Measurements from ENCODE around the gene APOA5.

DNA sequence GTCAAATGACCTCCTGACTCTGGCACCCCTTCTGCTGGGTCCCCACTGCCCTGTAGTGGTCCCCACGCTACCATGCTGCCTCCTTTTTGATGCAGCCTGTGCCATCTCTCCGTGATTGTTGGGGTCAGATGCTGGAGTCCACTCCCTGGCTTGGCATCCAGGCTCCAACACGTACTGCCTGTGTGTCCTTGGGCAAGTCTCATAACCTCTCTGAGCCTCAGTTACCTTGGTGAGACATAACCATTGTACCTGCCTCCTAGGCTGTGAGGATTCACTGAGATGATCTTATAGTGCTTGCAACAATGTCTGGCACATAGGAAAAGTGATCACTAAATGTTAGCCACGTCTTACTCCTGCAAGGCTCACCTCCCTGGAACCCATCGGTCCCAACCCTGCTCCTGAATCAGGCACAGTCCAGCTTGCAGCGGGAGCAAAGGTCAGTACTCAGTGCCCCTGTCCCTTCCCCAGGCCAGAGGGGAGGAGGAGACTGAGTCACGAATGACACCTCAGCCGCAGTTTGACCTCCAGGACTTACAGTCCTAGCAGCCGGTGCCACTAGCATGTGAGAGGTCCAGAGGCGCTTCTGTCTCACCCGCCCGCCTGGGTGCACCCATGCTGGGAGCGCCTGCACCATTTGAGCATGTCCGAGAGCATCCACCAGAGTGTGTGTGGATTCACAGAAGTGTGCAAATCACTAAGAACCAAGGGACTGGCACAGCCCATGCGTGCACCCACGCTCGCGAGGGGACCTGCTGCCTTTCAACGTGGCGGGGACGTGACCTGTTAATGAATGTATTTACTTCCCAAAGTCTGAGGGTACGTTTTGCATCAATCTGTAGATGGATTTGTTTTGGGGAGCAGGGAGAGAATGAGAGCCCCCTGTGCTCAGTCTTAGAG, 34.4 kb upstream of the APOA5 start:
- TF ChIP-seq SMC3 (IDR thresholded peaks at IDR 0.05) = no peak
- TF ChIP-seq, protein P1, sequence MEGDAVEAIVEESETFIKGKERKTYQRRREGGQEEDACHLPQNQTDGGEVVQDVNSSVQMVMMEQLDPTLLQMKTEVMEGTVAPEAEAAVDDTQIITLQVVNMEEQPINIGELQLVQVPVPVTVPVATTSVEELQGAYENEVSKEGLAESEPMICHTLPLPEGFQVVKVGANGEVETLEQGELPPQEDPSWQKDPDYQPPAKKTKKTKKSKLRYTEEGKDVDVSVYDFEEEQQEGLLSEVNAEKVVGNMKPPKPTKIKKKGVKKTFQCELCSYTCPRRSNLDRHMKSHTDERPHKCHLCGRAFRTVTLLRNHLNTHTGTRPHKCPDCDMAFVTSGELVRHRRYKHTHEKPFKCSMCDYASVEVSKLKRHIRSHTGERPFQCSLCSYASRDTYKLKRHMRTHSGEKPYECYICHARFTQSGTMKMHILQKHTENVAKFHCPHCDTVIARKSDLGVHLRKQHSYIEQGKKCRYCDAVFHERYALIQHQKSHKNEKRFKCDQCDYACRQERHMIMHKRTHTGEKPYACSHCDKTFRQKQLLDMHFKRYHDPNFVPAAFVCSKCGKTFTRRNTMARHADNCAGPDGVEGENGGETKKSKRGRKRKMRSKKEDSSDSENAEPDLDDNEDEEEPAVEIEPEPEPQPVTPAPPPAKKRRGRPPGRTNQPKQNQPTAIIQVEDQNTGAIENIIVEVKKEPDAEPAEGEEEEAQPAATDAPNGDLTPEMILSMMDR (IDR thresholded peaks at IDR 0.05) = no peak
- TF ChIP-seq POLR2A (IDR thresholded peaks at IDR 0.05; ENCODE audit: low read length) = no peak
- TF ChIP-seq KDM5A (IDR thresholded peaks at IDR 0.05) = no peak
- no peak for TF ChIP-seq EP300 (IDR thresholded peaks at IDR 0.05)
- TF ChIP-seq HMGXB4 (CRISPR knock-in tag; IDR thresholded peaks at IDR 0.05; ENCODE audit: borderline replicate concordance) = no peak
- TF ChIP-seq, protein P2, sequence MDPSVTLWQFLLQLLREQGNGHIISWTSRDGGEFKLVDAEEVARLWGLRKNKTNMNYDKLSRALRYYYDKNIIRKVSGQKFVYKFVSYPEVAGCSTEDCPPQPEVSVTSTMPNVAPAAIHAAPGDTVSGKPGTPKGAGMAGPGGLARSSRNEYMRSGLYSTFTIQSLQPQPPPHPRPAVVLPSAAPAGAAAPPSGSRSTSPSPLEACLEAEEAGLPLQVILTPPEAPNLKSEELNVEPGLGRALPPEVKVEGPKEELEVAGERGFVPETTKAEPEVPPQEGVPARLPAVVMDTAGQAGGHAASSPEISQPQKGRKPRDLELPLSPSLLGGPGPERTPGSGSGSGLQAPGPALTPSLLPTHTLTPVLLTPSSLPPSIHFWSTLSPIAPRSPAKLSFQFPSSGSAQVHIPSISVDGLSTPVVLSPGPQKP (IDR thresholded peaks at IDR 0.05; ENCODE audit: low read depth, low read length) = no peak
- no peak for TF ChIP-seq NFE2L2 (conservative IDR thresholded peaks at IDR 0.05; ENCODE audit: low read length)
- no peak for TF ChIP-seq MAFK (IDR thresholded peaks at IDR 0.05; ENCODE audit: partially characterized antibody)
- no peak for TF ChIP-seq RAD21 (conservative IDR thresholded peaks at IDR 0.05 in 1 of 2, IDR thresholded peaks at IDR 0.05 in 1 of 2)
- TF ChIP-seq, protein P3, sequence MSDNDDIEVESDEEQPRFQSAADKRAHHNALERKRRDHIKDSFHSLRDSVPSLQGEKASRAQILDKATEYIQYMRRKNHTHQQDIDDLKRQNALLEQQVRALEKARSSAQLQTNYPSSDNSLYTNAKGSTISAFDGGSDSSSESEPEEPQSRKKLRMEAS (IDR thresholded peaks at IDR 0.05) = no peak
